ENCODE data around the gene FGF14.

FGF14 gene

DNA sequence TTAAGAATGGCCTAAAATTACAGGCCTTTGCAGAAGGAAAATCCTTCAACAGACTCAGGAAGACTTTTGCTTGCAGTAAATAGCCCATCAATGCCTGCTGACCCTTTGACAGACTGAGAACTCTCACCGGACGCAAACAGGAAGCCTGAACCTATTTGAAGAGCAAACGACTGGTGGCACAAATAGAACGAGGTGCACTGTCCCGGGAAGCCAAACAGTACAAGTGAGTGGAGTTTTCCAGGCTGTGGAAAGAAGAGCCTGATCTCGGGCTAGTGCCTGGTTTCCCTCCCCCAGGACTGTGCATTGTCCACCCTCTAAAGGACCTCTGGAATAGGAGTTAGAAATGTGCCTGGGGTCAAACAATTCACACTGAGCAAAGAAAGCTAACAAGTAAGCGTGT lies 165.5 kb downstream of the FGF14 start:
- FAIRE-seq = no peak

DNA sequence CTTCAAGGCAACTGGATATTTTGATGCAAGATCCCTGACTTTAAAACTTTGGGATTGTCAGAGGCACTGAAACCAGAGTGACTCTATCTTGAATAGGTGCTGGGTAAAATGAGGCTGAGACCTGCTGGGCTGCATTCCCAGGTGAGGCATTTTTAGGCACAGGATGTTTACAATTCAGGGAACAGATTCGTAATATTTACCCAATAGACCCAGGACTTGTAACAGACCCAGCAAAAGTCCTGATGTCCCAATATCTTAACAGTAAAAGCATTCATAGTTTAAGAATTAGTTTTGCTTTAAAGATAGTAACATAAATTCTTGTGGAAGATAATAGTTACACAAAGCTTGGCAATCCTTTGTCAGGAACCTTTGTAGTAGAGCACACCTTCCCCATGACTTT lies 166.2 kb downstream of the FGF14 start:
- no peak for TF ChIP-seq POLR2A (IDR thresholded peaks at IDR 0.05; ENCODE audit: low read depth, low read length)
- no peak for TF ChIP-seq TAF1 (IDR thresholded peaks at IDR 0.05; ENCODE audit: borderline replicate concordance, low read depth, low read length)
- TF ChIP-seq POLR2AphosphoS5 (IDR thresholded peaks at IDR 0.05; ENCODE audit: low read depth, low read length) = no peak
- DNase-seq (ENCODE audit: insufficient read length) = no peak
- FAIRE-seq = no peak

More for the DNA sequence above, 165.5 kb downstream of the FGF14 start:
- DNase-seq (ENCODE audit: insufficient read length) = no peak
- TF ChIP-seq POLR2A (IDR thresholded peaks at IDR 0.05; ENCODE audit: low read depth, low read length) (no peak), POLR2AphosphoS5 (IDR thresholded peaks at IDR 0.05; ENCODE audit: low read depth, low read length) (no peak), TAF1 (IDR thresholded peaks at IDR 0.05; ENCODE audit: borderline replicate concordance, low read depth, low read length) (no peak)

DNA sequence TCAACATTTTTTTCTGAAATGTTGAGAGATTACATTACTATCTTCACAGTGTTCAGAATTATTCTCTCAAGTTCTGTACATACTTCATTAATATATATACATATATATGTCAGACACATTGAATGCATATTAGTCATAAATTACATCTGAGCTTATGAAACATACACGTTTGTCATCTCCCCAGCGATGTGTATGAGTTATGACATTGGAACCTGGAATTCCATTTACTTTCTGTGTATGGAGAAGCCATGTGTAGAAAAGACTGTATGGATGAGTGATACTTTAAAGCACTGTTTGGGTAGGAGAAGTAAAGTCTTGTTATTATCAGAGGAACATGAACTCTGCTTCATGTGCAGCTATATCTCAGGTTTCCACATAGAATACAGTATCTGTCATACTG lies 167.2 kb downstream of the FGF14 start:
- no peak for TF ChIP-seq TAF1 (IDR thresholded peaks at IDR 0.05; ENCODE audit: borderline replicate concordance, low read depth, low read length)
- TF ChIP-seq POLR2AphosphoS5 (IDR thresholded peaks at IDR 0.05; ENCODE audit: low read depth, low read length) = no peak
- TF ChIP-seq POLR2A (IDR thresholded peaks at IDR 0.05; ENCODE audit: low read depth, low read length) = no peak
- FAIRE-seq (no peak), DNase-seq (ENCODE audit: insufficient read length) (no peak)

DNA sequence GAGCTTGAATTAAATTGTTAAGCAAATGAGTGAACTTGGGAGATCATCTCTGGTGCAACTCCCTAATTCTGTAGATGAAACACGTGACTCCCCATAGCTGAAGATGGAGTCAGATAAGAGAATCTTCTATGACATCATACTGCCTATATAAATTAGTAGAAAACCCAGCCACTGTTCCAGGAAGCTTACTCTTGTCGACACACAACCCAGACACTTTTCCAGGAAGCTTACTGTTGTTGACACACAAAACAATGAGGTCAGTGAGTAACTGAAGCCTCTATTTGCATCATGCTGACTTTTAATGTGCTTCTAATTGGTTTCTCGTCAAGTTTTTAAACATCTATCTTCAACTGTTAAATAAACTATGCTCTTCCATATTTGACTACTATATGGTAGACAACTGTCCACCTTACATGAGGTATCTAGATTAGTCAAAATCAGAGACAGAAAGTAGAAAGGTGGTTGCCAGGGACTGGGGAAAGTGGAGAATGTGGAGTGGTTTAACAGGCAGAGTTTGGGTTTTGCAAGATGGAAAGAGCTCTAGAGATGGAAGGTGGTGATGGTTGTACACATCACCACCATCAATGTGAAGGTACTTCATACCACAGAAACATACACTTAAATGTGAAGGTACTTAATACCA lies 168.2 kb downstream of the FGF14 start:
- no peak for DNase-seq (ENCODE audit: insufficient read length)
- TF ChIP-seq POLR2AphosphoS5 (IDR thresholded peaks at IDR 0.05; ENCODE audit: low read depth, low read length) (no peak), TAF1 (IDR thresholded peaks at IDR 0.05; ENCODE audit: borderline replicate concordance, low read depth, low read length) (no peak), POLR2A (IDR thresholded peaks at IDR 0.05; ENCODE audit: low read depth, low read length) (no peak)
- no peak for FAIRE-seq

DNA sequence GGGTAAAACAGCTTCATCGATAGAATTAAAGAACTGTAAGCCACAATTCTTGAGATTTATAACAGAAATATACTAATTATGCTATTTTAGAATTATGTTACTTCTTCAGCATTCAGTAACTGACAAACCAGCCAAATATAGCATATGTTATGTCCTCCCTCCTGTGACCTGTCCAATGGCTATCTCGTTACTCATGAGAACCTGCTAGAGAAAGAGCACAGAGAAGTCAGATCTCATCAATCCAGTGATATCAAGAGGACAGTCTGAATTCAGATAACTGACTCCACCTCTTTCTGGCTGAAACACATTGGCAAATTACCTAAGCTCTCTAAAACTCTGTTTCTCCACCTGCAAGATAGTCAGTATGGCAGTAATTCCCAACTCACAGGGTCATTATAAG lies 170.4 kb downstream of the FGF14 start:
- FAIRE-seq (no peak), DNase-seq (ENCODE audit: insufficient read length) (no peak)
- no peak for TF ChIP-seq POLR2A (IDR thresholded peaks at IDR 0.05; ENCODE audit: low read depth, low read length)
- no peak for TF ChIP-seq TAF1 (IDR thresholded peaks at IDR 0.05; ENCODE audit: borderline replicate concordance, low read depth, low read length)

DNA sequence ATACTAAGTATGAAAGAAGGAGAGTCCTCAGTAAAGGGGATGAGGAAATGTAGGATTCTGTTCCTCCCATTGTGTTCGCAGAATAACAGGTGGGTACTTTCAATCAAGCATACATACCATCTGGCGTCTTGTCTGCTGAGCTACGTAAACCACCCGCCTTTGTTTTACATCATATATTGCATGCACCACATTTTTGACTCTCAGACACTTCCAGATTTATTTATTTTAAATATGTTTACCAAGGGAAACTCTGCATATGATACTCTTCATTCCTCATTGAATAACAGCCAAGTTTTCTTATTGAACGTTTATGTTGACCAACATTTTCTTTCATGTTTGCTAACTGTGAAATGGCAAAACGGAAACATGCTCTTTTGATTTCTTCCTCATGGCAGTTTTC lies 174.1 kb downstream of the FGF14 start:
- no peak for FAIRE-seq
- TF ChIP-seq TAF1 (IDR thresholded peaks at IDR 0.05; ENCODE audit: borderline replicate concordance, low read depth, low read length) = no peak
- TF ChIP-seq POLR2A (IDR thresholded peaks at IDR 0.05; ENCODE audit: low read depth, low read length) = no peak
- TF ChIP-seq POLR2AphosphoS5 (IDR thresholded peaks at IDR 0.05; ENCODE audit: low read depth, low read length) = no peak
- DNase-seq (ENCODE audit: insufficient read length) = no peak

DNA sequence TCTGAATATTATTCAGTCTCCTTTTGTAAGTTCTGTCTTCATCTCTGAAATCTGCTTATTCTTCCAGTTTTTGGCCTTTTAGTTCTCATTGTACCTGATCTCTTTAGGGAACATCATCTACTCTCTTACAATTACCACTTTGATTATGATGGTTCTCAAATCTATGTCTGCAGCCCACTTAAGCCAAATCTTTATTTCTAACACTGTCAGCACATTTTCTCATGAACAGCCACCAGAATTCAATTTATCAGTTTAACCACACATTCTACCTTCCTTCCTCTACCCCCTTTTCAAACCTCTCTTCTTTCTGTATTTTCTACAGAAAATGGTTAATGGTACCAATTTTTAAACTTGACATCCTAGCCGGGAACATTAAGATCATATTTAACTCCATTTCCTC lies 175.3 kb downstream of the FGF14 start:
- TF ChIP-seq TAF1 (IDR thresholded peaks at IDR 0.05; ENCODE audit: borderline replicate concordance, low read depth, low read length) = no peak
- DNase-seq (ENCODE audit: insufficient read length) = no peak

DNA sequence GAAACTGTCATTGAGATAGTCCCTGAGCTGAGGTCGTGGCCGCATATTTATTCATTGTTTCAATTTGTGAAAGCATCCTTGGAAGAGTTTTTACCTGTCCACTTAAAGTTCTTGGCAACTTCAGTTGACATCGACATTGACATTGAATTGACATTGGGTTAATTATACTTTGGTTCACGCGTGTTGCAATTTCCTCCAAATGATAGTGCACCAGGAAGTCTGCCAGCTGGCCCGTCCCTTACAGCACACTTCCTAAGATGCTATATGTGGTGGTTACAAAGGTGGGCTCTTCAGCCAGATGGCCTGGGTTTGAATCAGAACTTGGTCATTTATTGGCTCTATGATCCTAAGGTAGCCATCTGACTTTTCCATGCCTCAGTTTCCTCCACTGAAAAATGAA lies 176.0 kb downstream of the FGF14 start:
- FAIRE-seq (no peak), DNase-seq (ENCODE audit: insufficient read length) (no peak)
- no peak for TF ChIP-seq POLR2A (IDR thresholded peaks at IDR 0.05; ENCODE audit: low read depth, low read length)
- TF ChIP-seq POLR2AphosphoS5 (IDR thresholded peaks at IDR 0.05; ENCODE audit: low read depth, low read length) = no peak
- TF ChIP-seq TAF1 (IDR thresholded peaks at IDR 0.05; ENCODE audit: borderline replicate concordance, low read depth, low read length) = no peak

More for the DNA sequence above, 175.3 kb downstream of the FGF14 start:
- no peak for FAIRE-seq

DNA sequence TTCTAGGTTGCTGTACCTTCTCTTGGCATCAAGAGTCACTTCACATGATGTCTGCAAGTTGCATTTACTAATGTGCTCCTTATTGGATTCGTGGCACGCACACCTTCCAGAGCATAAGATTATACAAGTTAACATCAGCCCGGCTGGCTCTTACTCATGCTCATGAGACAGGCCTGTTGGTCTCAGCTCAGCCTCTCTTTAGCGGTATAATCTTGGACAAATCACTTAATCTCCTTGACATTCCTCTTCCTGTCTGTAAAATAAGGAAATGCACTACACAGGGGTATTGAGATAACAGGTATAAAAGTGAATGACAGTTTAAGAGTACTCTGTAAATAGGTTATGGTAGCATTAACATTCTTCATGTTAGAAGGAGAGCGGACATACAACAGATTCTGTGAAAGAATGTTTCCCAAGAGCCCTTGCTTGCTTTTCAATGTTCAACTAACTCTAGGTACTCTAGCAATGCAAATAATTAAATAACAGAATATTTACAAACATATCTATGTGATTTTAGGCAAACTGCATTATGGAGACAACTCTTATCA lies 181.1 kb downstream of the FGF14 start:
- DNase-seq (ENCODE audit: insufficient read length) (no peak), FAIRE-seq (no peak)
- TF ChIP-seq TAF1 (IDR thresholded peaks at IDR 0.05; ENCODE audit: borderline replicate concordance, low read depth, low read length) = no peak
- no peak for TF ChIP-seq POLR2AphosphoS5 (IDR thresholded peaks at IDR 0.05; ENCODE audit: low read depth, low read length)
- no peak for TF ChIP-seq POLR2A (IDR thresholded peaks at IDR 0.05; ENCODE audit: low read depth, low read length)

DNA sequence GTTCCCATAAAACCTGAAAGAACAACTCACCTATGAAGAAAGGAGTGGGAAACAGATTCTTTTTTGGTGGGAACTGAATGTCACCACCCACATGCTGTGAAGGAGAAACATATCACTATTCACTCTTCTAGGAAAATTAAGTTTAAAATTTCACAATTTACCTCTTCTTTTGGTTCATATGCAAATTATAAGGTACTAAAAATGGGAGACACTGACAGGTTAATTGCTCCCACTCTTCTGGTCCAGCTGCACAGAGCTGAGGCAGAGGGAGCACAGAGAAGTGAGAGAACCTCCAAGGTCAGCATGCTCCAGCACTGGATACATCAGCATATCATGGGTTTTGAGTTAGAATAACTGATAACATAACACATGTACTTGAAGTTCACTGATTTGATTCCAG lies 186.9 kb downstream of the FGF14 start:
- DNase-seq (ENCODE audit: insufficient read length) (no peak), FAIRE-seq (no peak)
- no peak for TF ChIP-seq POLR2AphosphoS5 (IDR thresholded peaks at IDR 0.05; ENCODE audit: low read depth, low read length)

DNA sequence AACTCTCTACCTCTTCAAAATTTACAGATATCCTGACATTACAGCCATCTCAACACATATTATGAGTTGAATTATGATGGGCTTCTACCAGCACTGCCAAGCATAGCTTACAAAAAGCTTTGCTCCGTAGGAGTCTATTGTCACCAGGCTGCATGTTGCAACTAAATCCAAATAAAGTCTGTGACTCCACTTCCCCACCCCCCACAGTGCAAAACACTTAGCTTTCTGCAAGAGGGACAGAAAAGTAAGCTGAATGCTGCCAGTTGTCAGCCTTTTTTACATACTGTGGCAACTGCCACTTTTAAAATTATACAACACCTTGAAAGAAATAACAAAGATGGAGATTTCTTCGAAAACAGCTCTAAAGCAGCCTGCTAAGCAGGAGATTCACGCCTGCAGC lies 189.1 kb downstream of the FGF14 start:
- no peak for TF ChIP-seq POLR2A (IDR thresholded peaks at IDR 0.05; ENCODE audit: low read depth, low read length)
- TF ChIP-seq TAF1 (IDR thresholded peaks at IDR 0.05; ENCODE audit: borderline replicate concordance, low read depth, low read length) = no peak
- TF ChIP-seq POLR2AphosphoS5 (IDR thresholded peaks at IDR 0.05; ENCODE audit: low read depth, low read length) = no peak
- no peak for DNase-seq (ENCODE audit: insufficient read length)
- FAIRE-seq = no peak

DNA sequence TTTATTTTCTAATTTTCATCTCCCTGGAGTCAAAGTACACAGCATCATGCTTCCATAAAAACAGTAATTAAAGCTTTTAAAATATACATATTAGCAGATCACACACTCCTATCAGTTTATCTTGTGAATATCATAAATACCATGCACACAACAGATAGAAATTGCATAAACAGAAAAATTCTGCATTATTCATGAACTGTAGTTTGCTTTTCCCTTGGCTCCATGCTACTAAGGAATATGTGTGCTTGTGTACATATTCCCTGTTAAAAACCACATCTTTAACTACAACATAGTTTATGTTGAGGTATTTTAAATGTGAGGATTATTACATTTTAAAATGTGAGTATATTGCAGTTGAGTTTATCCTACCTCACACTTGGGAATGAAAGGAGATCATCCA lies 193.5 kb downstream of the FGF14 start:
- no peak for FAIRE-seq
- no peak for TF ChIP-seq TAF1 (IDR thresholded peaks at IDR 0.05; ENCODE audit: borderline replicate concordance, low read depth, low read length)
- no peak for DNase-seq (ENCODE audit: insufficient read length)
